Lower leg skin (tissue), 3 donors: ENCODE data around the gene RPS15.

Experiments
- CTCF ChIP-seq, 3 donors: fragments of 450-650 bp; IDR thresholded peaks; one replicate each; pipeline ENCODE4 v1.5.1; 2016; ENCODE audit warnings: antibody characterized with exemption in 3 of 3, mild to moderate bottlenecking in 3 of 3, moderate library complexity in 2 of 3
- POLR2A ChIP-seq, 2 donors: fragments of 450-650 bp; IDR thresholded peaks; one replicate each; pipeline ENCODE4 v1.6.1; 2016 to 2017; ENCODE audit warnings: antibody characterized with exemption in 2 of 2, mild to moderate bottlenecking in 1 of 2, moderate library complexity in 1 of 2

- TF ChIP-seq CTCF (IDR thresholded peaks at IDR 0.05) (no peak), POLR2A (IDR thresholded peaks at IDR 0.05) (no peak)
These were observed 48.8 kb downstream of the RPS15 start for GRCh38 chr19:1486720-1487575.
